Stimulated activated CD4-positive, alpha-beta T cell treated with anti-CD3 and anti-CD28 coated beads, Interleukin-1b, Interleukin-23, amount 100 ng/mL, for 48 hours (primary cell): ENCODE measurements around the gene ZSCAN16.

Experiments
- DNase-seq: peaks from one replicate; pipeline ENCODE4 v3.0.0-alpha.2; 2020

The ZSCAN16 gene

GRCh38 chr6:28134716-28135115, 10.3 kb downstream of the ZSCAN16 start:
- DNase-seq = no peak

- DNase-seq = no peak
These were observed 11.0 kb downstream of the ZSCAN16 start for GRCh38 chr6:28135393-28135792.

- peak; percentile 82 for DNase-seq
These were observed 12.4 kb downstream of the ZSCAN16 start for GRCh38 chr6:28136585-28137504.

- DNase-seq = peak; percentile 26
These were observed 13.1 kb downstream of the ZSCAN16 start for GRCh38 chr6:28137505-28137981.

- no peak for DNase-seq
These were observed 15.6 kb downstream of the ZSCAN16 start for GRCh38 chr6:28139860-28140543.

- DNase-seq = no peak
These were observed 16.2 kb downstream of the ZSCAN16 start for GRCh38 chr6:28140616-28141015.

- peak; percentile 86 for DNase-seq
These were observed 17.3 kb downstream of the ZSCAN16 start, which contains the start of gene ZKSCAN8 for GRCh38 chr6:28141500-28142329. TSS of gene ZKSCAN8 (plus strand) at chr6:28141883. CDS start at chr6:28148408, 6,525 bp downstream.

GRCh38 chr6:28142446-28142845, 18.0 kb downstream of the ZSCAN16 start:
- no peak for DNase-seq

- DNase-seq = no peak
These were observed 20.8 kb downstream of the ZSCAN16 start for GRCh38 chr6:28145231-28145630.

GRCh38 chr6:28152531-28152930, 28.1 kb downstream of the ZSCAN16 start:
- DNase-seq = no peak

GRCh38 chr6:28153546-28153945, 29.1 kb downstream of the ZSCAN16 start:
- no peak for DNase-seq

- DNase-seq = no peak
These were observed 29.9 kb downstream of the ZSCAN16 start for GRCh38 chr6:28154357-28154756.

GRCh38 chr6:28158318-28158717, 33.9 kb downstream of the ZSCAN16 start:
- no peak for DNase-seq

GRCh38 chr6:28159029-28159607, 34.7 kb downstream of the ZSCAN16 start:
- DNase-seq = no peak

- DNase-seq = no peak
These were observed 35.8 kb downstream of the ZSCAN16 start for GRCh38 chr6:28160233-28160632.

- peak; percentile 86 for DNase-seq
These were observed 37.1 kb downstream of the ZSCAN16 start for GRCh38 chr6:28161410-28162079.

- DNase-seq = no peak
These were observed 41.2 kb downstream of the ZSCAN16 start for GRCh38 chr6:28165563-28165962.

- DNase-seq = no peak
These were observed 42.7 kb downstream of the ZSCAN16 start for GRCh38 chr6:28167068-28167467.

GRCh38 chr6:28167926-28168325, 43.5 kb downstream of the ZSCAN16 start:
- no peak for DNase-seq

GRCh38 chr6:28171271-28171670, 46.9 kb downstream of the ZSCAN16 start:
- DNase-seq = no peak

- no peak for DNase-seq
These were observed 47.6 kb downstream of the ZSCAN16 start for GRCh38 chr6:28172006-28172405.

- no peak for DNase-seq
These were observed 52.0 kb downstream of the ZSCAN16 start for GRCh38 chr6:28176373-28176772.
